Esophagus muscularis mucosa (tissue), 3 donors: ENCODE data around the gene GOLGB1.

ENCODE experiments used
- POLR2AphosphoS5 ChIP-seq, 2 donors: sonication (generic); formaldehyde crosslinking; IDR thresholded peaks; one replicate each; pipeline ENCODE4 v1.6.1; 2017; ENCODE audit warnings: antibody characterized with exemption in 2 of 2
- TF ChIP-seq, protein P1 (sequence below), 3 experiments: fragments of 200-600 bp in 2 of 3; fragments of 450-650 bp in 1 of 3; sonication (generic) in 2 of 3; IDR thresholded peaks; one replicate each; pipeline ENCODE4 v1.5.1; 2017 to 2019; ENCODE audit warnings: antibody characterized with exemption in 3 of 3, mild to moderate bottlenecking in 2 of 3, moderate library complexity in 1 of 3

DNA sequence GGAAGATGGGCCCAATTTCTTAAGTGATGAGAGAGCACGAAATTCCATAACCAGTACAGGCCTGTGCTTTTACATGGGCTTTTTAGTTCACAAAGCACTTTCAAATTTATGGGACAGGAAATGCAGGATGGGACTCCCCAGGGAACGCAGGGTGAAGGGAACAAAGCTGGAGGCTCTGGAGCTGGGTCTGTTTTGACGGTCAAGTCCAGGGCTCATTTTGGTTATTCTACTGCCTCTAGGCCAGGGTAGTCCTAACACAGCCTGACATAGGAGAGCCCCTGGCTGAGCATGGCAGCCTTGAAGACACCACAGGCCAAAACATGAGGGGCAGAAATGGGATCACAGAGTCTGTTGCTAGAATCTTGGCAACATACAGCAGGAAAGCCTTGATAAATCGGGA, 122.3 kb downstream of the GOLGB1 start:
- TF ChIP-seq, protein P1, sequence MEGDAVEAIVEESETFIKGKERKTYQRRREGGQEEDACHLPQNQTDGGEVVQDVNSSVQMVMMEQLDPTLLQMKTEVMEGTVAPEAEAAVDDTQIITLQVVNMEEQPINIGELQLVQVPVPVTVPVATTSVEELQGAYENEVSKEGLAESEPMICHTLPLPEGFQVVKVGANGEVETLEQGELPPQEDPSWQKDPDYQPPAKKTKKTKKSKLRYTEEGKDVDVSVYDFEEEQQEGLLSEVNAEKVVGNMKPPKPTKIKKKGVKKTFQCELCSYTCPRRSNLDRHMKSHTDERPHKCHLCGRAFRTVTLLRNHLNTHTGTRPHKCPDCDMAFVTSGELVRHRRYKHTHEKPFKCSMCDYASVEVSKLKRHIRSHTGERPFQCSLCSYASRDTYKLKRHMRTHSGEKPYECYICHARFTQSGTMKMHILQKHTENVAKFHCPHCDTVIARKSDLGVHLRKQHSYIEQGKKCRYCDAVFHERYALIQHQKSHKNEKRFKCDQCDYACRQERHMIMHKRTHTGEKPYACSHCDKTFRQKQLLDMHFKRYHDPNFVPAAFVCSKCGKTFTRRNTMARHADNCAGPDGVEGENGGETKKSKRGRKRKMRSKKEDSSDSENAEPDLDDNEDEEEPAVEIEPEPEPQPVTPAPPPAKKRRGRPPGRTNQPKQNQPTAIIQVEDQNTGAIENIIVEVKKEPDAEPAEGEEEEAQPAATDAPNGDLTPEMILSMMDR (IDR thresholded peaks at IDR 0.05): no peak
- TF ChIP-seq POLR2AphosphoS5 (IDR thresholded peaks at IDR 0.05): no peak
